Measurements from ENCODE around the gene UNC80. TPM values are rescaled to one million over a fixed set of nuclear protein-coding genes. Genes with fewer than 3 reads are reported as not detected.

The UNC80 gene
- total RNA-seq, 1 experiment from 2014 or later: not detected

GRCh38 chr2:209911486-209911885, 139.9 kb downstream of the UNC80 start:
- H3K36me3 ChIP-seq (ENCODE audit: low read depth): no peaks in the 10 kb centered on the region
- H3K27me3 ChIP-seq (ENCODE audit: insufficient read depth, low read depth): no peaks in the 10 kb centered on the region
- H3K4me3 ChIP-seq: no peak overlapping the region
- no peaks in the 10 kb centered on the region for H4K20me1 ChIP-seq (ENCODE audit: insufficient read depth)
- intact Hi-C loops (cut with micrococcal nuclease; ENCODE audit: unreplicated experiment): no loop called here
- H2AFZ ChIP-seq: no peak overlapping the region
- H3K9me3 ChIP-seq (ENCODE audit: insufficient read depth, low read depth): no peaks in the 10 kb centered on the region
- no TSS peak for BruUV-seq (replicated peaks)
- H3K79me2 ChIP-seq (ENCODE audit: low read depth): no peaks in the 10 kb centered on the region
- H3K4me2 ChIP-seq: no peak overlapping the region
- no peaks in the 10 kb centered on the region for H3F3A ChIP-seq (ENCODE audit: insufficient read depth, low read depth)
- no peak overlapping the region for H3K27ac ChIP-seq
- no peaks in the 10 kb centered on the region for H3K9me2 ChIP-seq (ENCODE audit: insufficient read depth)
- CTCF ChIA-PET: no interaction called here
- POLR2A ChIA-PET (ENCODE audit: unreplicated experiment): no interaction called here
- no peaks in the 10 kb centered on the region for H3K4me1 ChIP-seq (replicated peaks; ENCODE audit: insufficient read depth)
- no peak for DNase-seq
- no peak for TF ChIP-seq CTCF (conservative IDR thresholded peaks at IDR 0.05)
- TF ChIP-seq EZH2 (IDR thresholded peaks at IDR 0.05; ENCODE audit: low read depth): no peak

- H3K4me2 ChIP-seq: no peak overlapping the region
- DNase-seq: no peak
- H3K27me3 ChIP-seq (ENCODE audit: insufficient read depth, low read depth): no peaks in the 10 kb centered on the region
- H3K36me3 ChIP-seq (ENCODE audit: low read depth): no peaks in the 10 kb centered on the region
- intact Hi-C loops (cut with micrococcal nuclease; ENCODE audit: unreplicated experiment): no loop called here
- ChIA-PET CTCF (no interaction called here), POLR2A (ENCODE audit: unreplicated experiment) (no interaction called here)
- H3K9me2 ChIP-seq (ENCODE audit: insufficient read depth): no peaks in the 10 kb centered on the region
- TF ChIP-seq EZH2 (IDR thresholded peaks at IDR 0.05; ENCODE audit: low read depth) (no peak), CTCF (conservative IDR thresholded peaks at IDR 0.05) (no peak)
- BruUV-seq (replicated peaks): no TSS peak
- H3K4me1 ChIP-seq (replicated peaks; ENCODE audit: insufficient read depth): no peaks in the 10 kb centered on the region
- no peak overlapping the region for H2AFZ ChIP-seq
- no peaks in the 10 kb centered on the region for H3K9me3 ChIP-seq (ENCODE audit: insufficient read depth, low read depth)
- H3K4me3 ChIP-seq: no peak overlapping the region
- H3K27ac ChIP-seq: no peak overlapping the region
- H3F3A ChIP-seq (ENCODE audit: insufficient read depth, low read depth): no peaks in the 10 kb centered on the region
- H4K20me1 ChIP-seq (ENCODE audit: insufficient read depth): no peaks in the 10 kb centered on the region
- H3K79me2 ChIP-seq (ENCODE audit: low read depth): no peaks in the 10 kb centered on the region
Measured at GRCh38 chr2:209913786-209914345, 142.2 kb downstream of the UNC80 start.

GRCh38 chr2:209917154-209917771, 145.6 kb downstream of the UNC80 start:
- Histone ChIP-seq H2AFZ (no peak overlapping the region), H3K9me3 (ENCODE audit: insufficient read depth, low read depth) (no peaks in the 10 kb centered on the region), H3K4me1 (replicated peaks; ENCODE audit: insufficient read depth) (no peaks in the 10 kb centered on the region), H3K36me3 (ENCODE audit: low read depth) (no peaks in the 10 kb centered on the region), H3K9me2 (ENCODE audit: insufficient read depth) (no peaks in the 10 kb centered on the region), H3K4me3 (no peak overlapping the region), H3K79me2 (ENCODE audit: low read depth) (no peaks in the 10 kb centered on the region), H4K20me1 (ENCODE audit: insufficient read depth) (no peaks in the 10 kb centered on the region), H3F3A (ENCODE audit: insufficient read depth, low read depth) (no peaks in the 10 kb centered on the region), H3K4me2 (no peak overlapping the region), H3K27me3 (ENCODE audit: insufficient read depth, low read depth) (no peaks in the 10 kb centered on the region), H3K27ac (no peak overlapping the region)
- intact Hi-C loops (cut with micrococcal nuclease; ENCODE audit: unreplicated experiment): no loop called here
- ChIA-PET CTCF (no interaction called here), POLR2A (ENCODE audit: unreplicated experiment) (no interaction called here)
- DNase-seq: no peak
- TF ChIP-seq EZH2 (IDR thresholded peaks at IDR 0.05; ENCODE audit: low read depth) (no peak), CTCF (conservative IDR thresholded peaks at IDR 0.05) (no peak)
- BruUV-seq (replicated peaks): no TSS peak

Measured in PC-9 (cell line).